HEK293T (cell line): ENCODE measurements around the gene RPRD1B.

Experiments
- BHLHE40 ChIP-seq: fragments of 450-650 bp; IDR thresholded peaks from 2 replicates; pipeline ENCODE4 v1.6.1; 2016; ENCODE audit warnings: mild to moderate bottlenecking, moderate library complexity, borderline replicate concordance
- HDGF ChIP-seq: fragments of 450-650 bp; IDR thresholded peaks from 2 replicates; pipeline ENCODE4 v1.6.1; 2017; ENCODE audit warnings: antibody characterized with exemption, borderline replicate concordance
- NFRKB ChIP-seq: fragments of 450-650 bp; IDR thresholded peaks from 2 replicates; pipeline ENCODE4 v1.6.1; 2016; ENCODE audit warnings: mild to moderate bottlenecking, moderate library complexity
- SP1 ChIP-seq: fragments of 450-650 bp; IDR thresholded peaks from 2 replicates; pipeline ENCODE4 v1.6.1; 2017
- ZNF384 ChIP-seq: fragments of 450-650 bp; IDR thresholded peaks from 2 replicates; pipeline ENCODE4 v1.6.1; 2016

DNA sequence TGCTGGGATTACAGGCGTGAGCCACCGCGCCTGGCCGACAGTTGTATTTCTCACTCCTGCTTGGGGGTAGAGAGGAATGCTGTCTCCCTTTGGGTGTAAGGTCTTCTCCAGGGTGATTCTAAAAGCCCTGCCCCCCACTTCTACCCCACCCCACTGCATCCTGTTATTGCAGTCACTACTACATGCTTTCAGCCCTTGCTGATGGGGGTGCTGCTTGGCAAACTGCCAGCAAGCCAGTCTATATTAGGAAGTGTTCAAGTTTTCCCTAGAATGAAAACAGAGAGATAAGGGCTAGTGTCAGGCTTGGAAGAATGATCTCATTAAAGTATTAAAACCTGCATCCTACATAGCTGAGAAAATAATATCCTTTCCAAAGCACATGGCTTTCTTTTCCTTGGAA is 31.6 kb upstream of the RPRD1B start:
- TF ChIP-seq ZNF384 (no peak), BHLHE40 (no peak), NFRKB (no peak), SP1 (no peak), HDGF (no peak)
